ENCODE measurements around the gene LSM8. TPM values are rescaled to one million over a fixed set of nuclear protein-coding genes. Genes with fewer than 3 reads are reported as not detected.

The LSM8 gene
- total RNA-seq: 22.5 and 27.3 TPM in 2 replicates

DNA sequence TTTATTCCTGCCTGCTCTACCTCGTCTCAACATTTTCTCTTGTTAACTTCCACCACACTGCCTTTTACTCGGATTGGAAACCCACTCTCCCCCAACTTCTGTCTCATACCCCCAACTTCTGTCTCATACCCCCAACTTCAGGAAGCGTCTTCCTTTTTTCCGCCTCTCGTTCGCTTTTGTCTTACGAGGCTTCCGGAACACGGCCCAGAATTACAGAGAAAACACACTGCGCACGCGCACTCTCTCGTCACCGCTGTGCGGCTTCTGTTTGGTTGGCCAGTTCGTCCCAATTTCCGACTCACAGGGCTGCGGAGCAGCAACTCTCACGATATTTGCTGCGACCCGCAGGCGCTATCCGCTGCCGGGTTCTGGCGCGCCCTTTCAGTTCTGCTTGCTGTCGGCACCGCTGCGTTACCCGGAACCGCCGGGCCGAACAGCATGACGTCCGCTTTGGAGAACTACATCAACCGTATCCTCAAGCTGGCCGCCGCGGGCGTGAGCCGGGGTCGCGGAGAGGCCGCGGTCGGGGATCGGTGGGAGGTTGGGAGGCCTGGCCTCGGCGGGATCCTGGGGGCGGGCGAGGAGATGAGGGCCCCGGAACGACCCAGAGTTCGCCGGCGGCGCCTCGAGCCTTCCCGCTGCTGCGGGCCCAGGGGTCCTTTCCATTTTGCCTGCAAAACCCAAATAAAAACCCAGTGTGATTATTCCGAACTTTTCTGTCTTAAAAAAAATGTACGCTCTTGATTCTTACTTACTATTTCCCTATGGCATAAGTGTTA is at the start of gene LSM8:
LSM8 (plus strand) TSS at position 379 of the 779 bp plus-strand sequence; CDS start at position 439, 60 bp downstream.

DNA sequence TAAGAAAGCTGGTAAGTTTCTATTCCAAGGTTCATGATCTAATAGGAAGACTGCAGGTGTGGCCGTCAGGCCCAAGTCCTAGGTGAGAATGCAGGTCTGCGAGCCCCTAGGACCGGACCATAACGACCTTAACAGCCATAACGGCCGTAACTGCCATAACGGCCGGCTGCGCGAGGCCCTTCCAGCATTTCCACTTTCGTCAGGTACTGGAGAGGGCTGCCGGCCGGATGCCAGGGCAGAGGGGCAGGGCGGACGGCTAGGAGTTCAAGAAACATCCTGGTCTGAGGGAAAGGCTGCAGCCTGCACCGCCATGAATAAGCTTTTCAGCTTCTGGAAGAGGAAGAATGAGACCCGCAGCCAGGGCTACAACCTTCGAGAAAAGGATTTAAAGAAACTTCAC is 40.6 kb downstream of the LSM8 start, which contains the start of gene ANKRD7:
ANKRD7 (plus strand) TSS at position 184 of the 400 bp plus-strand sequence; CDS start at position 311, 127 bp downstream.

Other genes with a start within 250 kb of the LSM8 start
- 0.18 and 2.6 TPM in 2 replicates for gene ANKRD7, start 40.5 kb downstream of the LSM8 start, total RNA-seq